Measurements from ENCODE around the gene PHF23.

GRCh38 chr17:7195971-7196370, 43.3 kb downstream of the PHF23 start:
- TF ChIP-seq POLR2A (IDR thresholded peaks at IDR 0.05) (no peak), CTCF (IDR thresholded peaks at IDR 0.05) (no peak)
